Heart left ventricle (tissue), 16 donors: ENCODE data around the gene MIER2. TPM values are rescaled to one million over a fixed set of nuclear protein-coding genes. Genes with fewer than 3 reads are reported as not detected.

Experiments used
- ATAC-seq, 4 donors: fragments of 200-7000 bp; cut with Tn5 transposase; one replicate each; pipeline ENCODE4 v1.9.1; 2020 to 2022; ENCODE audit warnings: moderate library complexity in 4 of 4, mild to moderate bottlenecking in 3 of 4, moderate number of reproducible peaks in 1 of 4
- DNase-seq, 5 donors: peaks; one replicate each; pipeline ENCODE4 v3.0.0-alpha.2; 2020
- H3K27ac ChIP-seq, 12 donors: fragments of 200-600 bp; sonication (generic) in 4 of 12; one replicate each; pipeline versions ENCODE4 v1.5.0 to v1.8.0; 2016 to 2022; ENCODE audit warnings: mild to moderate bottlenecking in 2 of 12
- H3K27me3 ChIP-seq, 9 donors: fragments of 200-600 bp; sonication (generic) in 2 of 9; one replicate each; pipeline versions ENCODE4 v1.5.1 to v1.8.0; 2016 to 2022; ENCODE audit warnings: mild to moderate bottlenecking in 3 of 9
- H3K36me3 ChIP-seq, 9 donors: fragments of 200-600 bp; sonication (generic) in 2 of 9; one replicate each; pipeline versions ENCODE4 v1.5.0 to v1.8.0; 2018 to 2022; ENCODE audit warnings: mild to moderate bottlenecking in 2 of 9
- H3K4me1 ChIP-seq, 12 donors: fragments of 200-600 bp; sonication (generic) in 4 of 12; one replicate each; pipeline versions ENCODE4 v1.5.0 to v1.8.0; 2016 to 2022; ENCODE audit warnings: mild to moderate bottlenecking in 3 of 12
- H3K4me3 ChIP-seq, 12 donors: fragments of 200-600 bp; sonication (generic) in 4 of 12; one replicate each; pipeline versions ENCODE4 v1.5.0 to v1.8.0; 2017 to 2022; ENCODE audit warnings: mild to moderate bottlenecking in 9 of 12, moderate library complexity in 4 of 12
- H3K9me3 ChIP-seq, 12 donors: fragments of 200-600 bp; sonication (generic) in 4 of 12; one replicate each; pipeline versions ENCODE4 v1.5.0 to v1.8.0; 2016 to 2022; ENCODE audit warnings: mild to moderate bottlenecking in 1 of 12
- POLR2A ChIP-seq, 2 donors: fragments of 450-650 bp; IDR thresholded peaks; one replicate each; pipeline ENCODE4 v1.6.1; 2017; ENCODE audit warnings: antibody characterized with exemption in 2 of 2, mild to moderate bottlenecking in 2 of 2, moderate library complexity in 2 of 2
- WGBS, 4 donors: extraction: QIAGEN DNeasy Blood & Tissue Kit in 2 of 4; methylation state at CpG; one replicate each; pipeline versions ENCODE4 v1.1.5 to v1.1.7; 2013 to 2018; 5-methylcytosine and 5-hydroxymethylcytosine counted together
- intact Hi-C, 10 donors: fragments of 100-400 bp; cut with DNase I; formaldehyde crosslinking; loops; one replicate each; pipeline versions ENCODE4 v1.11.1 to v1.14.2; 2022
- polyA plus RNA-seq, 2 donors: library from polyadenylated mRNA; stranded (reverse); fragments of 200-250 nt; gene quantifications; one replicate each; pipeline ENCODE4 v1.2.3, GENCODE V29; 2013
- total RNA-seq, 9 donors: library from RNA; depleted of rRNA in 2 of 9; stranded (reverse); fragments of >200 nt in 2 of 9; fragmentation: NEBNext Ultra II Directional in 3 of 9; extraction: Animal tissue kit (Norgen Biotek cat#: 25700) in 3 of 9; gene quantifications; one replicate each; pipeline versions ENCODE4 v1.1.0 to v1.2.4, GENCODE V29; 2016 to 2023
- TF ChIP-seq, protein P1 (sequence below), 12 donors: fragments of 200-600 bp; sonication (generic) in 4 of 12; IDR thresholded peaks; one replicate each; pipeline versions ENCODE4 v1.5.0 to v1.8.0; 2018 to 2022; ENCODE audit warnings: antibody characterized with exemption in 12 of 12, mild to moderate bottlenecking in 5 of 12
- donor health status: ischemic (EF 13 %, LVEDD 7.1; RV severe dilation, severe dysfunction).
- donor health status: healthy with polysubstance abuse.
- donor health status: DM: no; HTN: yes; CAD: no.
- donor health status: DM: no; HTN: no; CAD: no.
- donor health status: ischemic (EF 25% LVEDD 6.9; RV normal size, moderate dysfunction).
- donor health status: ischemic (EF 25% LVEDD 5.7; RV mildly dilated, moderate dysfunction).
- donor health status: healthy.
- donor health status: DM: yes; HTN: yes; CAD: no.
- donor health status: ischemic (EF 35%, LVEDD 5.7; RV mildly dilated, moderate dysfunction).
- donor health status: nonischemic (EF 11% LVEDD 7.7; RV severe dilation, severe dysfunction).
- donor health status: DM: yes; HTN: yes; CAD: no.
- donor health status: PGD.
- donor health status: ischemic (EF 29% LVEDD 5.4; RV normal size, mild dysfunction).
- donor health status: nonischemic (EF 23%, LVEDD 6.1; RV moderate dilation, normal function).

Gene MIER2
- total and polyA plus RNA-seq, 11 donors: 15.7 to 30.3 (median 19.5) TPM

GRCh38 chr19:318509-318774 lies 26.2 kb downstream of the MIER2 start:
- WGBS, 4 donors: 59 to 85% (median 75%) methylated on average over 5 of the region's 5 CpGs
- Histone ChIP-seq H3K9me3 (peaks cover 0 to 21% (median 0%) of the 10 kb centered on the region in 12 donors), H3K27me3 (no peaks in the 10 kb centered on the region), H3K4me3 (no peak overlapping the region), H3K36me3 (peaks cover 3 to 75% (median 46%) of the 10 kb centered on the region in 9 donors), H3K27ac (peak overlapping the region in 8 of 12 donors; percentile 19 to 74 (median 48)), H3K4me1 (peaks cover 0 to 4% (median 0%) of the 10 kb centered on the region in 12 donors)
- intact Hi-C loops: no loop called here
- peak in 1 of 4 donors; percentile 65 for ATAC-seq
- TF ChIP-seq, protein P1, sequence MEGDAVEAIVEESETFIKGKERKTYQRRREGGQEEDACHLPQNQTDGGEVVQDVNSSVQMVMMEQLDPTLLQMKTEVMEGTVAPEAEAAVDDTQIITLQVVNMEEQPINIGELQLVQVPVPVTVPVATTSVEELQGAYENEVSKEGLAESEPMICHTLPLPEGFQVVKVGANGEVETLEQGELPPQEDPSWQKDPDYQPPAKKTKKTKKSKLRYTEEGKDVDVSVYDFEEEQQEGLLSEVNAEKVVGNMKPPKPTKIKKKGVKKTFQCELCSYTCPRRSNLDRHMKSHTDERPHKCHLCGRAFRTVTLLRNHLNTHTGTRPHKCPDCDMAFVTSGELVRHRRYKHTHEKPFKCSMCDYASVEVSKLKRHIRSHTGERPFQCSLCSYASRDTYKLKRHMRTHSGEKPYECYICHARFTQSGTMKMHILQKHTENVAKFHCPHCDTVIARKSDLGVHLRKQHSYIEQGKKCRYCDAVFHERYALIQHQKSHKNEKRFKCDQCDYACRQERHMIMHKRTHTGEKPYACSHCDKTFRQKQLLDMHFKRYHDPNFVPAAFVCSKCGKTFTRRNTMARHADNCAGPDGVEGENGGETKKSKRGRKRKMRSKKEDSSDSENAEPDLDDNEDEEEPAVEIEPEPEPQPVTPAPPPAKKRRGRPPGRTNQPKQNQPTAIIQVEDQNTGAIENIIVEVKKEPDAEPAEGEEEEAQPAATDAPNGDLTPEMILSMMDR (IDR thresholded peaks at IDR 0.05): no peak
- TF ChIP-seq POLR2A (IDR thresholded peaks at IDR 0.05): no peak
- DNase-seq: no peak

GRCh38 chr19:317710-318508 lies 26.7 kb downstream of the MIER2 start:
- WGBS, 4 donors: 85 to 92% (median 89%) methylated on average over 10 of the region's 10 CpGs
- Histone ChIP-seq H3K4me1 (peaks cover 0 to 4% (median 0%) of the 10 kb centered on the region in 12 donors), H3K27ac (peak overlapping the region in 9 of 12 donors; percentile 40 to 81 (median 51)), H3K36me3 (peaks cover 3 to 78% (median 52%) of the 10 kb centered on the region in 9 donors), H3K4me3 (no peak overlapping the region), H3K27me3 (no peaks in the 10 kb centered on the region), H3K9me3 (peaks cover 0 to 21% (median 0%) of the 10 kb centered on the region in 12 donors)
- TF ChIP-seq, protein P1 (IDR thresholded peaks at IDR 0.05): peak in 1 of 12 donors; percentile 27
- TF ChIP-seq POLR2A (IDR thresholded peaks at IDR 0.05): no peak
- DNase-seq: no peak
- intact Hi-C loops: no loop called here
- ATAC-seq: peak in 2 of 4 donors; percentile 45 to 66

DNA sequence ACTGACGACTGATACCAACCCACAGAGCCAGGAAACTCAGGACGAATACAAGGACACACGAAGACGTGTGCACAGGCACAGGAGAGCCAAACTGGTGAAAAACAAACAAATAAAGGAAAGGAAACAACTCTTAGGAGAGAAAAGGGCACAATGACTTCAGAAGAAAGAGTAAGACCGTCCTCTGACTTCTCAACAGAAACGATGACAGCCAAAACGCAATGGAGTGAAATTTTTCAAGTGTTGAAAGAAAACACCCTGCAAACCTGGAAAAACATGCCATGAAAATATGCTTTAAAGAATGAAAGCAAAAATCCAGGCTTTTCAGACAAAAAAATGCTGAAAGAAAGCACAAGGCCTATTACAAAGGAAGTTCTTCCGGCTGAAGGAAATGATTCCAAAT lies 28.8 kb downstream of the MIER2 start:
- Histone ChIP-seq H3K27me3 (no peaks in the 10 kb centered on the region), H3K9me3 (peaks cover 0 to 14% (median 0%) of the 10 kb centered on the region in 12 donors), H3K4me1 (peaks cover 0 to 4% (median 0%) of the 10 kb centered on the region in 12 donors), H3K36me3 (peaks cover 3 to 73% (median 51%) of the 10 kb centered on the region in 9 donors), H3K4me3 (no peak overlapping the region), H3K27ac (peak overlapping the region in 2 of 12 donors; percentile 23 to 57)
- intact Hi-C loops: no loop called here
- ATAC-seq (no peak), DNase-seq (no peak)
- 72 to 79% (median 78%) methylated on average over 8 of the region's 8 CpGs for WGBS, 4 donors
- TF ChIP-seq, protein P1 (IDR thresholded peaks at IDR 0.05): no peak
- no peak for TF ChIP-seq POLR2A (IDR thresholded peaks at IDR 0.05)

- TF ChIP-seq POLR2A (IDR thresholded peaks at IDR 0.05): no peak
- TF ChIP-seq, protein P1 (IDR thresholded peaks at IDR 0.05): no peak
- intact Hi-C loops: no loop called here
- DNase-seq (peak in 1 of 5 donors; percentile 24), ATAC-seq (no peak)
- Histone ChIP-seq H3K36me3 (peaks cover 0 to 59% (median 44%) of the 10 kb centered on the region in 9 donors), H3K9me3 (peaks cover 0 to 14% (median 0%) of the 10 kb centered on the region in 12 donors), H3K4me1 (peaks cover 0 to 4% (median 0%) of the 10 kb centered on the region in 12 donors), H3K27ac (peak overlapping the region in 6 of 12 donors; percentile 4 to 73 (median 56)), H3K4me3 (no peak overlapping the region), H3K27me3 (no peaks in the 10 kb centered on the region)
- WGBS, 4 donors: 86 to 92% (median 90%) methylated on average over 19 to 22 of the region's 22 CpGs
These were observed 30.4 kb downstream of the MIER2 start for GRCh38 chr19:313988-314815.
